NCI-H128 (cell line): Measurements from ENCODE around the gene SS18.

ENCODE experiments used
- DNase-seq: peaks from one replicate; lab custom pipeline; 2025; ENCODE audit not compliant: unreplicated experiment; lab: John Stamatoyannopoulos, UW

SS18 gene

GRCh38 chr18:26073758-26074157, 16.7 kb downstream of the SS18 start:
- DNase-seq = no peak

GRCh38 chr18:26071725-26072124, 18.7 kb downstream of the SS18 start:
- no peak for DNase-seq

GRCh38 chr18:26071020-26071419, 19.4 kb downstream of the SS18 start:
- DNase-seq = no peak

GRCh38 chr18:26059357-26059756, 31.1 kb downstream of the SS18 start:
- DNase-seq = no peak

GRCh38 chr18:26057344-26057773, 33.1 kb downstream of the SS18 start:
- DNase-seq = no peak

GRCh38 chr18:26056291-26056690, 34.1 kb downstream of the SS18 start:
- DNase-seq = no peak

- no peak for DNase-seq
Measured at GRCh38 chr18:26052505-26052904, 37.9 kb downstream of the SS18 start.

- peak; percentile 19 for DNase-seq
Measured at GRCh38 chr18:26051843-26052242, 38.6 kb downstream of the SS18 start.

GRCh38 chr18:26046419-26047077, 43.9 kb downstream of the SS18 start:
- DNase-seq = no peak

- DNase-seq = no peak
Measured at GRCh38 chr18:26044807-26045206, 45.6 kb downstream of the SS18 start.

- DNase-seq = no peak
Measured at GRCh38 chr18:26040051-26040656, 50.3 kb downstream of the SS18 start.

- DNase-seq = no peak
Measured at GRCh38 chr18:26039203-26039602, 51.2 kb downstream of the SS18 start.

GRCh38 chr18:26036635-26037034, 53.8 kb downstream of the SS18 start:
- no peak for DNase-seq

- no peak for DNase-seq
Measured at GRCh38 chr18:26034850-26035497, 55.4 kb downstream of the SS18 start.

GRCh38 chr18:26022585-26022984, 67.8 kb downstream of the SS18 start:
- DNase-seq = no peak

GRCh38 chr18:26021061-26021754, 69.2 kb downstream of the SS18 start:
- DNase-seq = no peak

- DNase-seq = no peak
Measured at GRCh38 chr18:26017929-26018328, 72.5 kb downstream of the SS18 start.

GRCh38 chr18:26014462-26014861, 76.0 kb downstream of the SS18 start:
- DNase-seq = no peak

- DNase-seq = no peak
Measured at GRCh38 chr18:26008619-26009018, 81.8 kb downstream of the SS18 start.

- DNase-seq = no peak
Measured at GRCh38 chr18:26008096-26008495, 82.3 kb downstream of the SS18 start.

- no peak for DNase-seq
Measured at GRCh38 chr18:26005950-26006349, 84.5 kb downstream of the SS18 start.

GRCh38 chr18:26004832-26005231, 85.6 kb downstream of the SS18 start:
- DNase-seq = no peak
